Measurements from ENCODE around the gene BCORL1. TPM values are rescaled to one million over a fixed set of nuclear protein-coding genes. Genes with fewer than 3 reads are reported as not detected.

The BCORL1 gene
- total RNA-seq, 1 experiment from 2014 or later: 13.3 TPM

- Histone ChIP-seq H3K4me1 (ENCODE audit: insufficient read depth, low read length, poor library complexity, severe bottlenecking) (no peaks in the 10 kb centered on the region), H3K27ac (ENCODE audit: low read depth, low read length, poor library complexity, severe bottlenecking) (no peak overlapping the region), H3K9me3 (ENCODE audit: low read depth, low read length, poor library complexity, severe bottlenecking) (no peaks in the 10 kb centered on the region), H3K36me3 (ENCODE audit: insufficient read depth, low read length, poor library complexity, severe bottlenecking) (peaks cover 5% of the 10 kb centered on the region), H3K4me3 (ENCODE audit: low read depth, low read length, poor library complexity, severe bottlenecking) (no peak overlapping the region), H3K27me3 (replicated peaks; ENCODE audit: insufficient read depth, low read depth, low read length, poor library complexity) (no peaks in the 10 kb centered on the region)
- intact Hi-C loops (cut with micrococcal nuclease; ENCODE audit: unreplicated experiment): no loop called here
- no TSS peak for BruUV-seq (replicated peaks)
- ChIA-PET POLR2A (ENCODE audit: low non-redundant PET) (no interaction called here), CTCF (no interaction called here)
- no peak for DNase-seq (ENCODE audit: low spot score)
- no peak for TF ChIP-seq EZH2 (IDR thresholded peaks at IDR 0.05; ENCODE audit: borderline replicate concordance, low read depth, low read length, poor library complexity, severe bottlenecking)
- no peak for TF ChIP-seq CTCF (conservative IDR thresholded peaks at IDR 0.05; ENCODE audit: low read depth, low read length)
These were observed 89.3 kb downstream of the BCORL1 start for GRCh38 chrX:130071611-130072344.

- ChIA-PET CTCF (no interaction called here), POLR2A (ENCODE audit: low non-redundant PET) (no interaction called here)
- TF ChIP-seq CTCF (conservative IDR thresholded peaks at IDR 0.05; ENCODE audit: low read depth, low read length) (no peak), EZH2 (IDR thresholded peaks at IDR 0.05; ENCODE audit: borderline replicate concordance, low read depth, low read length, poor library complexity, severe bottlenecking) (no peak)
- intact Hi-C loops (cut with micrococcal nuclease; ENCODE audit: unreplicated experiment): no loop called here
- no peaks in the 10 kb centered on the region for H3K9me3 ChIP-seq (ENCODE audit: low read depth, low read length, poor library complexity, severe bottlenecking)
- no peaks in the 10 kb centered on the region for H3K36me3 ChIP-seq (ENCODE audit: insufficient read depth, low read length, poor library complexity, severe bottlenecking)
- DNase-seq (ENCODE audit: low spot score): no peak
- no peak overlapping the region for H3K4me3 ChIP-seq (ENCODE audit: low read depth, low read length, poor library complexity, severe bottlenecking)
- no TSS peak for BruUV-seq (replicated peaks)
- no peaks in the 10 kb centered on the region for H3K27me3 ChIP-seq (replicated peaks; ENCODE audit: insufficient read depth, low read depth, low read length, poor library complexity)
- H3K4me1 ChIP-seq (ENCODE audit: insufficient read depth, low read length, poor library complexity, severe bottlenecking): no peaks in the 10 kb centered on the region
- no peak overlapping the region for H3K27ac ChIP-seq (ENCODE audit: low read depth, low read length, poor library complexity, severe bottlenecking)
These were observed 89.9 kb downstream of the BCORL1 start for GRCh38 chrX:130072345-130072740.

GRCh38 chrX:130075777-130076176, 93.3 kb downstream of the BCORL1 start:
- ChIA-PET CTCF (no interaction called here), POLR2A (ENCODE audit: low non-redundant PET) (no interaction called here)
- intact Hi-C loops (cut with micrococcal nuclease; ENCODE audit: unreplicated experiment): no loop called here
- no peak for DNase-seq (ENCODE audit: low spot score)
- Histone ChIP-seq H3K4me3 (ENCODE audit: low read depth, low read length, poor library complexity, severe bottlenecking) (no peak overlapping the region), H3K4me1 (ENCODE audit: insufficient read depth, low read length, poor library complexity, severe bottlenecking) (no peaks in the 10 kb centered on the region), H3K27me3 (replicated peaks; ENCODE audit: insufficient read depth, low read depth, low read length, poor library complexity) (no peaks in the 10 kb centered on the region), H3K27ac (ENCODE audit: low read depth, low read length, poor library complexity, severe bottlenecking) (no peak overlapping the region), H3K36me3 (ENCODE audit: insufficient read depth, low read length, poor library complexity, severe bottlenecking) (no peaks in the 10 kb centered on the region), H3K9me3 (ENCODE audit: low read depth, low read length, poor library complexity, severe bottlenecking) (no peaks in the 10 kb centered on the region)
- no TSS peak for BruUV-seq (replicated peaks)
- no peak for TF ChIP-seq CTCF (conservative IDR thresholded peaks at IDR 0.05; ENCODE audit: low read depth, low read length)
- TF ChIP-seq EZH2 (IDR thresholded peaks at IDR 0.05; ENCODE audit: borderline replicate concordance, low read depth, low read length, poor library complexity, severe bottlenecking): no peak
